NK-92 (cell line): Measurements from ENCODE around the gene NCOA3.
"Not testable (repeated sequence)": the region's sequence is repeated elsewhere in the genome, so short reads cannot be mapped to it uniquely, and the experiment has no call there.

Experiments used
- DNase-seq: peaks from one replicate; lab custom pipeline; 2025; ENCODE audit not compliant: unreplicated experiment; lab: John Stamatoyannopoulos, UW

NCOA3 gene

GRCh38 chr20:47561180-47561579 is 59.5 kb downstream of the NCOA3 start:
- no peak for DNase-seq

- no peak for DNase-seq
Observed at GRCh38 chr20:47561603-47562583, 60.2 kb downstream of the NCOA3 start.

- DNase-seq = no peak
Observed at GRCh38 chr20:47566269-47566668, 64.6 kb downstream of the NCOA3 start.

- DNase-seq = no peak
Observed at GRCh38 chr20:47568019-47568418, 66.3 kb downstream of the NCOA3 start.

- DNase-seq = no peak
Observed at GRCh38 chr20:47568837-47569410, 67.2 kb downstream of the NCOA3 start.

- DNase-seq = no peak
Observed at GRCh38 chr20:47571426-47571825, 69.7 kb downstream of the NCOA3 start.

GRCh38 chr20:47572105-47572729 is 70.5 kb downstream of the NCOA3 start:
- DNase-seq = no peak

- DNase-seq = no peak
Observed at GRCh38 chr20:47573559-47573958, 71.9 kb downstream of the NCOA3 start.

GRCh38 chr20:47574616-47575364 is 73.1 kb downstream of the NCOA3 start:
- DNase-seq = no peak

GRCh38 chr20:47576516-47577033 is 74.9 kb downstream of the NCOA3 start:
- no peak for DNase-seq

GRCh38 chr20:47577314-47577713 is 75.6 kb downstream of the NCOA3 start:
- no peak for DNase-seq

GRCh38 chr20:47578543-47578942 is 76.9 kb downstream of the NCOA3 start:
- no peak for DNase-seq

GRCh38 chr20:47580686-47581085 is 79.0 kb downstream of the NCOA3 start:
- DNase-seq = not testable (repeated sequence)

GRCh38 chr20:47581090-47581489 is 79.4 kb downstream of the NCOA3 start:
- DNase-seq = no peak

- no peak for DNase-seq
Observed at GRCh38 chr20:47583551-47583950, 81.9 kb downstream of the NCOA3 start.

GRCh38 chr20:47585087-47585747 is 83.5 kb downstream of the NCOA3 start:
- DNase-seq = no peak

GRCh38 chr20:47586649-47587294 is 85.1 kb downstream of the NCOA3 start:
- no peak for DNase-seq

- no peak for DNase-seq
Observed at GRCh38 chr20:47588158-47588557, 86.5 kb downstream of the NCOA3 start.

- DNase-seq = no peak
Observed at GRCh38 chr20:47591231-47591630, 89.5 kb downstream of the NCOA3 start.

- no peak for DNase-seq
Observed at GRCh38 chr20:47594157-47594556, 92.5 kb downstream of the NCOA3 start.
